GM21786 (cell line): ENCODE data around the gene NTNG2.
"Not testable (repeated sequence)": the region's sequence is repeated elsewhere in the genome, so short reads cannot be mapped to it uniquely, and the experiment has no call there.

Experiments used
- ATAC-seq: cut with Tn5 transposase; IDR thresholded peaks from one replicate; pipeline ENCODE4 v1.9.1; 2021; ENCODE audit not compliant: unreplicated experiment

Gene NTNG2

DNA sequence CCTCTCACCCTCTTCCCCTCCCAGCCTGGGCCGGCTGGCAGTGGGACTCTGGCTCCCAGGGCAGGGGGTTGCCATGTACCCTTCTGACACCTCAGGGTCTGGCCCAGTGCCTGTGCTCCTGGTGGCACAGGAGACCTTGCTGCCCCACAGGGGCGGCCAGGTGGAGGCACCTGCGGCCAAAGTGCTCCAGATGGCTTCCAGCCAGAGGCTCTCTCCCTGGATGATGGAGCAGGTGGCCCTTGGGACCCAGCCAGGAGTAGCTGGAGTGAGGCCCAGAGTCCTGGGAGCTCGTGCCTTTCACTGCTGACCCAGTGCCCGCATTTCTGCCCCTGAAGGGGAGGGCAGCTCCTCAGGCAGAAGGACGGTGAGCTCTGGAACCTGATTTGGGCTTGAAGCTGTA, 87.3 kb downstream of the NTNG2 start:
- no peak for ATAC-seq

GRCh38 chr9:132249690-132250089, 87.8 kb downstream of the NTNG2 start:
- no peak for ATAC-seq

- ATAC-seq, result no peak
These were observed 88.7 kb downstream of the NTNG2 start for GRCh38 chr9:132250324-132251262.

GRCh38 chr9:132260846-132261245, 99.0 kb downstream of the NTNG2 start:
- ATAC-seq, result no peak

GRCh38 chr9:132266017-132266416, 104.2 kb downstream of the NTNG2 start:
- no peak for ATAC-seq

- no peak for ATAC-seq
These were observed 105.8 kb downstream of the NTNG2 start for GRCh38 chr9:132267660-132268059.

DNA sequence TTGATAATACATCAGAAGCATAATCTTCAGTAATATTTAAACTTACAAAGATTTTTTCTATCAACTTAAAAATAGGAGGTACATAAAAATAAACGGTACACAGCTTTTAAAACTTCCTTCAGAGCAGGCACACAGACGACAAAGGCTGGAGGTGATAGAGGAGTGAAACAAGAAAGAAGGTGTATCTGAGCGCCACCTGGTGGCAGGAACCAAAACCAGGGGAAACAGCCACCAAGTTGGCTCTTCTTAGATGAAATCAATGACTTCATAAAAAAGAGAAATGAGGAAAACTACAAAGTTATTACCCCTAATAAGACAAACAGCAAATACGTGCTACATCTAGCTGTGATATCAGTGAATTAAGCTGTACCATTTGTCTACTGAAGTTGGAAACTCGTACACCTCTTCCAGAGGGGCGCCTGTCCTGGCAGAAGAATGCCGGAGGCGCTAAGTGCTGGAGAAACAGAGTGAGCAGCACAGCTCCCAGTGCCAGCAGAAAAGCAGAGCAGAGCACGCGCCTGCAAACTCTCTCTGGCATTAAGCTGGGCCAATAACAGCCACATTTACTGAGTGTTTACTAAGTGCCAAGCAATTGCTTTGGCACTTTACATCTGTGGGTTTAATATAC, 107.0 kb downstream of the NTNG2 start:
- no peak for ATAC-seq

- not testable (repeated sequence) for ATAC-seq
These were observed 108.1 kb downstream of the NTNG2 start for GRCh38 chr9:132269704-132270516.

- ATAC-seq, result no peak
These were observed 113.0 kb downstream of the NTNG2 start for GRCh38 chr9:132274861-132275260.

DNA sequence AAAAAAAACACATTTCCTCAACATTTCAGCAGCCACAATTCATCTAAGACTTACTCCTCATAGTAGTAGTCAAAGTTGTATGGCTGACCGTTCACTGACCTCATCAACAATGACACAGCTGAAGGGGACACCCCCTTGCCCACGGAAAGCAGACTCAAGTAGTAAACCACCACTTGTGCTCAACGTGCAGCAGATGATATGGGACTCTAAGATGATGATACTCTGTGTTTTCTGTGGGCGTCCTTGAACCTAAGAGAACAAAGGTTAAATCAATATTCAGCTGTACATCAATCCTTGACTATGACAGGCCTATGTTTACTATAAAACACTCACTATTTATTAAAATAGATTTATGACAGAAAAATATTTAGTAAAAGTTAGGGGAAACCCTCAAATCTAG, 121.3 kb downstream of the NTNG2 start:
- no peak for ATAC-seq

- ATAC-seq, result no peak
These were observed 122.0 kb downstream of the NTNG2 start for GRCh38 chr9:132283863-132284262.

DNA sequence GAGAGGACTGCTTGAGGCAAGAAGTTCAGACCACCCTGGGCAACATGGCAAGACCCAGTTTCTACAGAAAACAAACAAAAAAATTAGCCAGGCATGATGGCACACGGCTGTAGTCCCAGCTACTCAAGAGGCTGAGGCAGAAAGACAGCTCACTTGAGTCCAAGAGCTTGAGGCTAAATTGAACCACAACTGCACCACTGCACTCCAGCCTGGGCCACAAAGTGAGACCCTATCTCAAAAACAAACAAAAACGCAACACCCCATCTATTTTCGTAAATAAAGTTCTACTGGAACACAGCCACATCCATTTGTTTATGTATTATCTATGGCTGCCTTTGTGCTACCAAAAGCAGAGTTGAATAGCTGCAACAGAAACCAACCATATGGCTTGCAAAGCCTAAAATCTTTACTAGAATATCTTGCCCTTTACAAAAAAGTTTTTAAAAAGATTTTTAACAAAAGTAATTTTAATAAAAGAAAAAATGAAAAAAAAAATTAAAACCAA, 125.5 kb downstream of the NTNG2 start:
- ATAC-seq, result no peak

GRCh38 chr9:132288361-132288760, 126.5 kb downstream of the NTNG2 start:
- no peak for ATAC-seq

DNA sequence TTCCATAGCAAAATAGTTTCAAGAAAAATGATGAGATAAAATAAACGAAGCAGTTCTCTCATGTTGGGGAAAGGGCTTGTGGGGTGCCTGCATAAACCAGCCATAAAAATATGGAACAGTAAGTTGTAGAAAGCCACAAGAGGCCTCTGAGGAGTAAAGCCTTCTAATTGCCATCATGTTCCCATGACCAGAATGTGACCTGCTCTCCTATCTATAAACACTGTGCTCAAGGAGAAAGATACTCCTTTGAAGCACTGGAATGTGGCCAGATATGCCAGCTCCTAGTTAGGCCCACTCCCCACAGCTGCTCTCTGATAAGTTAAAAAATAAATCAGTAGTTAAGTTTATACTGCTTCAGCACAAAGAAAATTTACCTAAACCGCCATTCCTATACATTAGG, 127.1 kb downstream of the NTNG2 start:
- ATAC-seq, result no peak

DNA sequence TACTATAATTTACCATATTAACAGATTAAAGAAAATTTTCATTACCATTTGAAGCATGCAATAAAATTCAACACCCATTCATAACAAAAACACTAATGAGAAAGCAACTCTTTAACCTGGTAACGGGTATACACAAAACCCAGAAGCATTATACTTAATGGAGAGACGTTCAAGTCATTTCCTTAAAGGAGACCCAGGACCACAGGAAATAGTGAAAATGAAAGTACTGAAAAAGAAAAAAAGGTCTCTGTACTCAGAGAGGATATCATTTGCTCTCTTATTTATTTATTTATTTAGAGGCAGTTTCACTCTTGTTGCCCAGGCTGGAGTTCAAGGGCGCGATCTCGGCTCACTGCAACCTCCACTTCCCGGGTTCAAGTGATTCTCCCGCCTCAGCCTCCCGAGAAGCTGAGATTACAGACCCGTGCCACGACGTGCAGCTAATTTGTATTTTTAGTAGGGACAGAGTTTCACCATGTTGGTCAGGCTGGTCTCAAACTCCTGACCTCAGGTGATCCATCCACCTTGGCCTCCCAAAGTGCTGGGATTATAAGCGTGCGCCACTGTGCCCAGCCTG, 131.4 kb downstream of the NTNG2 start:
- ATAC-seq, result no peak
